H1 (cell line): Measurements from ENCODE around the gene ZNF641.

Experiments used
- CTCF ChIP-seq, 3 experiments: IDR thresholded peaks; 1 replicate in 2 of 3; 2 replicates in 1 of 3; pipeline versions ENCODE4 v1.5.1 to v1.6.1; 2011; ENCODE audit warnings: low read length in 3 of 3, mild to moderate bottlenecking in 3 of 3, inconsistent platforms in 2 of 3, low read depth in 1 of 3, moderate library complexity in 1 of 3; ENCODE audit not compliant: insufficient read depth in 1 of 3; ENCODE audit errors: control extremely low read depth in 1 of 3
- EP300 ChIP-seq, 2 experiments: IDR thresholded peaks; 1 replicate in 1 of 2; 2 replicates in 1 of 2; pipeline ENCODE4 v1.6.1; 2011 to 2012; ENCODE audit warnings: low read depth in 2 of 2, low read length in 2 of 2, mild to moderate bottlenecking in 2 of 2, borderline replicate concordance in 1 of 2, inconsistent platforms in 1 of 2, moderate library complexity in 1 of 2
- ZNF274 ChIP-seq: IDR thresholded peaks from 2 replicates; pipeline ENCODE4 v1.7.0; 2012; ENCODE audit warnings: low read length, borderline replicate concordance; ENCODE audit errors: extremely low read depth

GRCh38 chr12:48305190-48305589, 45.5 kb downstream of the ZNF641 start:
- TF ChIP-seq EP300 (IDR thresholded peaks at IDR 0.05; ENCODE audit: borderline replicate concordance in 1 of 2, low read depth in 2 of 2, low read length in 2 of 2) (no peak), CTCF (IDR thresholded peaks at IDR 0.05; ENCODE audit: control extremely low read depth in 1 of 3, insufficient read depth in 1 of 3, low read depth in 1 of 3, low read length in 3 of 3) (no peak), ZNF274 (no peak)
